Progenitor cell of endocrine pancreas (in vitro differentiated cells): ENCODE results near the gene CNOT1. TPM values are rescaled to one million over a fixed set of nuclear protein-coding genes. Genes with fewer than 3 reads are reported as not detected.

Experiments used
- DNase-seq: peaks from one replicate; pipeline ENCODE4 v3.0.0; 2021; ENCODE audit warnings: low spot score; ENCODE audit not compliant: unreplicated experiment
- H3K27ac Mint-ChIP-seq: 2 replicates; pipeline ENCODE4 v1.8.0; 2021; ENCODE audit warnings: mild to moderate bottlenecking, moderate library complexity, mixed read lengths
- H3K27me3 Mint-ChIP-seq: 2 replicates; pipeline ENCODE4 v1.8.0; 2021; ENCODE audit warnings: mixed read lengths
- H3K36me3 Mint-ChIP-seq: 2 replicates; pipeline ENCODE4 v1.8.0; 2022; ENCODE audit warnings: mixed read lengths; ENCODE audit not compliant: insufficient read depth
- H3K4me1 Mint-ChIP-seq: 2 replicates; pipeline ENCODE4 v1.8.0; 2021; ENCODE audit warnings: low read depth, mixed read lengths
- H3K4me3 Mint-ChIP-seq: 2 replicates; pipeline ENCODE4 v1.8.0; 2021; ENCODE audit warnings: low read depth, mild to moderate bottlenecking, moderate library complexity, mixed read lengths
- H3K9me3 Mint-ChIP-seq: 2 replicates; pipeline ENCODE4 v1.8.0; 2021; ENCODE audit warnings: low read depth, mixed read lengths
- CTCF ChIP-seq: fragments of 200-600 bp; sonication (generic); IDR thresholded peaks from one replicate; pipeline ENCODE4 v1.5.0; 2021; ENCODE audit warnings: antibody characterized with exemption, mild to moderate bottlenecking; ENCODE audit not compliant: unreplicated experiment
- total RNA-seq: library from RNA; stranded (reverse); gene quantifications from 2 replicates; pipeline ENCODE4 v1.2.1, GENCODE V29; 2021

CNOT1 gene
- total RNA-seq, 1 donor from 2014 or later: 235 TPM

- TF ChIP-seq CTCF: no peak
- no peaks in the 10 kb centered on the region for H3K27me3 Mint-ChIP-seq
- H3K27ac Mint-ChIP-seq: no peak overlapping the region
- H3K36me3 Mint-ChIP-seq: no peaks in the 10 kb centered on the region
- no peak overlapping the region for H3K4me3 Mint-ChIP-seq
- no peaks in the 10 kb centered on the region for H3K9me3 Mint-ChIP-seq
- no peaks in the 10 kb centered on the region for H3K4me1 Mint-ChIP-seq
- no peak for DNase-seq
Measured at GRCh38 chr16:58644765-58645487, 15.3 kb upstream of the CNOT1 start.

- H3K27ac Mint-ChIP-seq: no peak overlapping the region
- H3K4me1 Mint-ChIP-seq: no peaks in the 10 kb centered on the region
- no peaks in the 10 kb centered on the region for H3K27me3 Mint-ChIP-seq
- no peak for DNase-seq
- no peaks in the 10 kb centered on the region for H3K9me3 Mint-ChIP-seq
- no peaks in the 10 kb centered on the region for H3K36me3 Mint-ChIP-seq
- no peak overlapping the region for H3K4me3 Mint-ChIP-seq
- TF ChIP-seq CTCF: no peak
Measured at GRCh38 chr16:58644108-58644507, 14.5 kb upstream of the CNOT1 start.

- Mint-ChIP-seq H3K36me3 (no peaks in the 10 kb centered on the region), H3K9me3 (no peaks in the 10 kb centered on the region), H3K4me3 (no peak overlapping the region), H3K27ac (no peak overlapping the region), H3K4me1 (no peaks in the 10 kb centered on the region), H3K27me3 (no peaks in the 10 kb centered on the region)
- no peak for TF ChIP-seq CTCF
- no peak for DNase-seq
Measured at GRCh38 chr16:58640949-58641348, 11.3 kb upstream of the CNOT1 start.

GRCh38 chr16:58639836-58640235, 10.2 kb upstream of the CNOT1 start:
- H3K27me3 Mint-ChIP-seq: no peaks in the 10 kb centered on the region
- DNase-seq: no peak
- no peaks in the 10 kb centered on the region for H3K4me1 Mint-ChIP-seq
- TF ChIP-seq CTCF: no peak
- H3K4me3 Mint-ChIP-seq: no peak overlapping the region
- no peaks in the 10 kb centered on the region for H3K36me3 Mint-ChIP-seq
- peak overlapping the region; percentile 26 for H3K27ac Mint-ChIP-seq
- no peaks in the 10 kb centered on the region for H3K9me3 Mint-ChIP-seq

- peaks cover 4% of the 10 kb centered on the region for H3K4me1 Mint-ChIP-seq
- TF ChIP-seq CTCF: no peak
- no peak overlapping the region for H3K27ac Mint-ChIP-seq
- no peak for DNase-seq
- H3K36me3 Mint-ChIP-seq: no peaks in the 10 kb centered on the region
- H3K9me3 Mint-ChIP-seq: no peaks in the 10 kb centered on the region
- H3K4me3 Mint-ChIP-seq: no peak overlapping the region
- no peaks in the 10 kb centered on the region for H3K27me3 Mint-ChIP-seq
Measured at GRCh38 chr16:58639230-58639629, 9.6 kb upstream of the CNOT1 start.
